HG02610 (cell line): ENCODE measurements around the gene RAB9B.

Experiments used
- ATAC-seq: cut with Tn5 transposase; IDR thresholded peaks from one replicate; pipeline ENCODE4 v1.9.1; 2021; ENCODE audit warnings: mild to moderate bottlenecking, moderate library complexity; ENCODE audit not compliant: unreplicated experiment

The RAB9B gene

DNA sequence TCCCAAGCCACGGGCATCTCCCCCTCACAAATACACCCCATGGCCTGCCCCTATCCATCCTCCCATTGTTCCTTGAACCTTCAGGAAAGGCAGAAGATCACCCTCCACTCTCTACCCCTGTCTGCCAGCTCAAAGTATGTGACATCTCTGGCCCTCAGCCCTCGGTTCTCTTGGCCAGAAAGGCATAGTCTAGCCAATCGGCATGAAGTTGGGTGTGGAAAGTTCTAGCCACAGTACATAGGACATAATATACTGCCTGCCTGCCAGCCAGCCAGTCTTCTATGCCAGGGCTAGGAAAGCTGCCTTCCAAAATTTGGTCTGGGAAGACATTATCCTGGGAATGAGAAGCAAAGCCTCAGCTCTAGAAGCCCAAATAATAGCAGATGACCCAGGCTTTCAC lies 58.6 kb downstream of the RAB9B start:
- ATAC-seq: no peak
